HepG2 (cell line): ENCODE results near the gene SYT7. TPM values are rescaled to one million over a fixed set of nuclear protein-coding genes. Genes with fewer than 3 reads are reported as not detected.

ENCODE experiments used
- CBX1 ChIP-seq: IDR thresholded peaks from one replicate; pipeline ENCODE4 v1.6.1; 2016; ENCODE audit warnings: antibody characterized with exemption, low read depth
- FOXA1 ChIP-seq, 2 experiments: fragments of 450-650 bp in 1 of 2; sonication (generic) in 1 of 2; formaldehyde crosslinking in 1 of 2; IDR thresholded peaks; 2 replicates each; pipeline versions ENCODE4 v1.4.0 to v1.6.1; 2016 to 2020; ENCODE audit warnings: missing genetic modification reagents in 1 of 2
- JUN ChIP-seq: sonication (generic); formaldehyde crosslinking; IDR thresholded peaks from 2 replicates; pipeline ENCODE4 v1.4.0; 2020; ENCODE audit warnings: mild to moderate bottlenecking, missing genetic modification reagents
- MTF1 ChIP-seq: sonication (generic); formaldehyde crosslinking; IDR thresholded peaks from 2 replicates; pipeline ENCODE4 v1.5.0; 2020; ENCODE audit warnings: missing genetic modification reagents
- PRPF4 ChIP-seq: fragments of 200-400 bp; formaldehyde crosslinking; IDR thresholded peaks from 2 replicates; pipeline ENCODE4 v1.6.1; 2016; ENCODE audit warnings: low read length, low read depth; ENCODE audit not compliant: poor library complexity, severe bottlenecking
- SP5 ChIP-seq: IDR thresholded peaks from 2 replicates; pipeline ENCODE4 v1.6.1; 2016; ENCODE audit warnings: low read depth, borderline replicate concordance
- ZFP41 ChIP-seq: sonication (generic); formaldehyde crosslinking; IDR thresholded peaks from 2 replicates; pipeline ENCODE4 v1.4.0; 2020; ENCODE audit warnings: mild to moderate bottlenecking, missing genetic modification reagents, borderline replicate concordance
- ZNF230 ChIP-seq: sonication (generic); formaldehyde crosslinking; IDR thresholded peaks from 2 replicates; pipeline ENCODE4 v1.4.0; 2020; ENCODE audit warnings: mild to moderate bottlenecking, missing genetic modification reagents
- ZNF296 ChIP-seq: sonication (generic); formaldehyde crosslinking; conservative IDR thresholded peaks from 2 replicates; pipeline ENCODE4 v1.5.0; 2020; ENCODE audit warnings: mild to moderate bottlenecking, missing genetic modification reagents
- ZNF33A ChIP-seq: sonication (generic); formaldehyde crosslinking; IDR thresholded peaks from 2 replicates; pipeline ENCODE4 v1.5.1; 2020; ENCODE audit warnings: missing genetic modification reagents, mild to moderate bottlenecking, moderate library complexity, borderline replicate concordance
- polyA plus RNA-seq, 8 experiments: library from polyadenylated mRNA; depleted of rRNA in 3 of 8; stranded (reverse) in 7 of 8; unstranded in 1 of 8; fragments of >200 nt; fragmentation: Illumina TruSeq in 4 of 8; extraction: Trizol in 4 of 8; gene quantifications; 2 replicates each; pipeline versions ENCODE4 v1.2.1 to v1.2.3, GENCODE V29; 2011 to 2016; ENCODE audit warnings: low read depth in 4 of 8, missing spikeins in 1 of 8, mixed read lengths in 1 of 8; ENCODE audit not compliant: insufficient read depth in 1 of 8
- total RNA-seq, 5 experiments: library from RNA; depleted of rRNA; stranded (reverse); fragments of >200 nt; fragmentation: Illumina TruSeq; extraction: Trizol; gene quantifications; 2 replicates each; pipeline ENCODE4 v1.2.3, GENCODE V29; 2016; ENCODE audit warnings: low read depth in 1 of 5
- TF ChIP-seq, protein P1 (sequence below), 2 experiments: IDR thresholded peaks; 2 replicates each; pipeline ENCODE4 v1.6.1; 2011 to 2012; ENCODE audit warnings: low read length in 2 of 2, borderline replicate concordance in 1 of 2, low read depth in 1 of 2, mild to moderate bottlenecking in 1 of 2, moderate library complexity in 1 of 2
- TF ChIP-seq, protein P2 (sequence below): sonication (generic); formaldehyde crosslinking; IDR thresholded peaks from 2 replicates; pipeline ENCODE4 v1.4.0; 2020; ENCODE audit warnings: missing genetic modification reagents, borderline replicate concordance
- TF ChIP-seq, protein P3 (sequence below): sonication (generic); formaldehyde crosslinking; IDR thresholded peaks from 2 replicates; pipeline ENCODE4 v1.4.0; 2020; ENCODE audit warnings: missing genetic modification reagents
- TF ChIP-seq, protein P4 (sequence below): sonication (generic); formaldehyde crosslinking; IDR thresholded peaks from 2 replicates; pipeline ENCODE4 v1.5.1; 2020; ENCODE audit warnings: missing genetic modification reagents, mild to moderate bottlenecking, borderline replicate concordance

Gene SYT7
- total and polyA plus RNA-seq, 2 of the 13 experiments (the other 11 are each of a cell fraction or from before 2014, with no cell fraction given): 1.4 to 4.4 TPM

DNA sequence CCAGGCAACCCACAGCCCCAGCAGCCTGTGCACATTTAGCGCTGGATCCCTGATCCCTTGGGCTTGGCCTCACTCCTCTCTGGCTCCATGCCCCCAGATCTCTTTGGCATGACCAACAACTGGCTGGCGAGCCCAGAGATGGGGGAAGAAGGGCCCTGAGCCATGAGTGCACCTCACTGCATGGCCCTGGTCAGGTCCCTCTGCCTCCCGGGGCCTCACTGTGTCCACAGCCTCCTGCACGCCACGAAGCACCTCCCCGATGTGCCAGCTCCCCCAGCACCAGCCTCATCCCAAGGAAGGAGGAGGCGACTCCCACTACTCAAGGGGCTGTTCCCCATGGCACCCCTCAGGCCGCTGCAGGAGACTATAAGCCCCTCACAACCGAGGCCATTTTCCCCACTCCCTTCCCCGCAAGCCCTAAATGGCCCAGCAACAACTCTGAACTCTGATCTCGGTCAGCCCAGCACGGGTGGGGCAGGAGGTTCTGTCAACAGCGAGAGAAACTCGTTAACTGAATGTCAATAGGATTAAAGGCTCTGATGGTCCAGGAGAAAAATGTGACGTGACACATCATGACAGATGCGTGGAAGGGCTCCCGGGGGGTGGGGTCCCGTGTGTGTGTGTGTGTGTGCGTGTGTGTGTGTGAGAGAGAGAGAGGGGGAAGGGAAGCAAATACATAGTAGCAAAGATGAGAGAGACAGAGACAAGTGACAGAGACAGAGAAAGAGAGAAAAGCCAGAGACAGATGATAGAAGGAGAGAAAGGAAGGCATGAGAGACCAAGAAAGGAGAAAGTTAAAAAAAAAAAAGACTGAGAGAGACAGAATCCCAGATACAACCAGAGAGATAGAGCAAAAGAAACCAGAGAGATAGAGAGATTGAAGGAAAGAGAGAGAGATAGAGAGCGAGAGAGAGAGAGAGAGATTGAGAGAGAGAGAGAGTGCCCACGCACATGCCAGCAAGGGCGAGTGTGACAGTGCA, 28.4 kb upstream of the SYT7 start (continued):
- TF ChIP-seq, protein P1, sequence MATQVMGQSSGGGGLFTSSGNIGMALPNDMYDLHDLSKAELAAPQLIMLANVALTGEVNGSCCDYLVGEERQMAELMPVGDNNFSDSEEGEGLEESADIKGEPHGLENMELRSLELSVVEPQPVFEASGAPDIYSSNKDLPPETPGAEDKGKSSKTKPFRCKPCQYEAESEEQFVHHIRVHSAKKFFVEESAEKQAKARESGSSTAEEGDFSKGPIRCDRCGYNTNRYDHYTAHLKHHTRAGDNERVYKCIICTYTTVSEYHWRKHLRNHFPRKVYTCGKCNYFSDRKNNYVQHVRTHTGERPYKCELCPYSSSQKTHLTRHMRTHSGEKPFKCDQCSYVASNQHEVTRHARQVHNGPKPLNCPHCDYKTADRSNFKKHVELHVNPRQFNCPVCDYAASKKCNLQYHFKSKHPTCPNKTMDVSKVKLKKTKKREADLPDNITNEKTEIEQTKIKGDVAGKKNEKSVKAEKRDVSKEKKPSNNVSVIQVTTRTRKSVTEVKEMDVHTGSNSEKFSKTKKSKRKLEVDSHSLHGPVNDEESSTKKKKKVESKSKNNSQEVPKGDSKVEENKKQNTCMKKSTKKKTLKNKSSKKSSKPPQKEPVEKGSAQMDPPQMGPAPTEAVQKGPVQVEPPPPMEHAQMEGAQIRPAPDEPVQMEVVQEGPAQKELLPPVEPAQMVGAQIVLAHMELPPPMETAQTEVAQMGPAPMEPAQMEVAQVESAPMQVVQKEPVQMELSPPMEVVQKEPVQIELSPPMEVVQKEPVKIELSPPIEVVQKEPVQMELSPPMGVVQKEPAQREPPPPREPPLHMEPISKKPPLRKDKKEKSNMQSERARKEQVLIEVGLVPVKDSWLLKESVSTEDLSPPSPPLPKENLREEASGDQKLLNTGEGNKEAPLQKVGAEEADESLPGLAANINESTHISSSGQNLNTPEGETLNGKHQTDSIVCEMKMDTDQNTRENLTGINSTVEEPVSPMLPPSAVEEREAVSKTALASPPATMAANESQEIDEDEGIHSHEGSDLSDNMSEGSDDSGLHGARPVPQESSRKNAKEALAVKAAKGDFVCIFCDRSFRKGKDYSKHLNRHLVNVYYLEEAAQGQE (IDR thresholded peaks at IDR 0.05; ENCODE audit: borderline replicate concordance in 1 of 2, low read depth in 1 of 2, low read length in 2 of 2): peak in 1 of 2 experiments; percentile 40; a peak in 1 of 4 replicates
- TF ChIP-seq MTF1 (CRISPR knock-in tag) (no peak), PRPF4 (peak; percentile 54), ZFP41 (CRISPR knock-in tag) (no peak), ZNF230 (CRISPR knock-in tag) (no peak; the same call in 1 of the 2 replicates), CBX1 (no peak), ZNF296 (CRISPR knock-in tag) (no peak; the same call in 1 of the 2 replicates), SP5 (CRISPR knock-in tag) (peak; percentile 81; the same call in 1 of the 2 replicates), FOXA1 (IDR thresholded peaks at IDR 0.05) (peak; percentile 88), FOXA1 (CRISPR knock-in tag; IDR thresholded peaks at IDR 0.05) (peak; percentile 98), ZNF33A (CRISPR knock-in tag) (peak; percentile 57; the same call in 1 of the 2 replicates), JUN (CRISPR knock-in tag) (peak; percentile 65; the same call in 1 of the 2 replicates)
- TF ChIP-seq, protein P2, sequence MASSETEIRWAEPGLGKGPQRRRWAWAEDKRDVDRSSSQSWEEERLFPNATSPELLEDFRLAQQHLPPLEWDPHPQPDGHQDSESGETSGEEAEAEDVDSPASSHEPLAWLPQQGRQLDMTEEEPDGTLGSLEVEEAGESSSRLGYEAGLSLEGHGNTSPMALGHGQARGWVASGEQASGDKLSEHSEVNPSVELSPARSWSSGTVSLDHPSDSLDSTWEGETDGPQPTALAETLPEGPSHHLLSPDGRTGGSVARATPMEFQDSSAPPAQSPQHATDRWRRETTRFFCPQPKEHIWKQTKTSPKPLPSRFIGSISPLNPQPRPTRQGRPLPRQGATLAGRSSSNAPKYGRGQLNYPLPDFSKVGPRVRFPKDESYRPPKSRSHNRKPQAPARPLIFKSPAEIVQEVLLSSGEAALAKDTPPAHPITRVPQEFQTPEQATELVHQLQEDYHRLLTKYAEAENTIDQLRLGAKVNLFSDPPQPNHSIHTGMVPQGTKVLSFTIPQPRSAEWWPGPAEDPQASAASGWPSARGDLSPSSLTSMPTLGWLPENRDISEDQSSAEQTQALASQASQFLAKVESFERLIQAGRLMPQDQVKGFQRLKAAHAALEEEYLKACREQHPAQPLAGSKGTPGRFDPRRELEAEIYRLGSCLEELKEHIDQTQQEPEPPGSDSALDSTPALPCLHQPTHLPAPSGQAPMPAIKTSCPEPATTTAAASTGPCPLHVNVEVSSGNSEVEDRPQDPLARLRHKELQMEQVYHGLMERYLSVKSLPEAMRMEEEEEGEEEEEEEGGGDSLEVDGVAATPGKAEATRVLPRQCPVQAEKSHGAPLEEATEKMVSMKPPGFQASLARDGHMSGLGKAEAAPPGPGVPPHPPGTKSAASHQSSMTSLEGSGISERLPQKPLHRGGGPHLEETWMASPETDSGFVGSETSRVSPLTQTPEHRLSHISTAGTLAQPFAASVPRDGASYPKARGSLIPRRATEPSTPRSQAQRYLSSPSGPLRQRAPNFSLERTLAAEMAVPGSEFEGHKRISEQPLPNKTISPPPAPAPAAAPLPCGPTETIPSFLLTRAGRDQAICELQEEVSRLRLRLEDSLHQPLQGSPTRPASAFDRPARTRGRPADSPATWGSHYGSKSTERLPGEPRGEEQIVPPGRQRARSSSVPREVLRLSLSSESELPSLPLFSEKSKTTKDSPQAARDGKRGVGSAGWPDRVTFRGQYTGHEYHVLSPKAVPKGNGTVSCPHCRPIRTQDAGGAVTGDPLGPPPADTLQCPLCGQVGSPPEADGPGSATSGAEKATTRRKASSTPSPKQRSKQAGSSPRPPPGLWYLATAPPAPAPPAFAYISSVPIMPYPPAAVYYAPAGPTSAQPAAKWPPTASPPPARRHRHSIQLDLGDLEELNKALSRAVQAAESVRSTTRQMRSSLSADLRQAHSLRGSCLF (CRISPR knock-in tag): no peak
- TF ChIP-seq, protein P3, sequence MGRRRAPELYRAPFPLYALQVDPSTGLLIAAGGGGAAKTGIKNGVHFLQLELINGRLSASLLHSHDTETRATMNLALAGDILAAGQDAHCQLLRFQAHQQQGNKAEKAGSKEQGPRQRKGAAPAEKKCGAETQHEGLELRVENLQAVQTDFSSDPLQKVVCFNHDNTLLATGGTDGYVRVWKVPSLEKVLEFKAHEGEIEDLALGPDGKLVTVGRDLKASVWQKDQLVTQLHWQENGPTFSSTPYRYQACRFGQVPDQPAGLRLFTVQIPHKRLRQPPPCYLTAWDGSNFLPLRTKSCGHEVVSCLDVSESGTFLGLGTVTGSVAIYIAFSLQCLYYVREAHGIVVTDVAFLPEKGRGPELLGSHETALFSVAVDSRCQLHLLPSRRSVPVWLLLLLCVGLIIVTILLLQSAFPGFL (CRISPR knock-in tag): no peak
- TF ChIP-seq, protein P4, sequence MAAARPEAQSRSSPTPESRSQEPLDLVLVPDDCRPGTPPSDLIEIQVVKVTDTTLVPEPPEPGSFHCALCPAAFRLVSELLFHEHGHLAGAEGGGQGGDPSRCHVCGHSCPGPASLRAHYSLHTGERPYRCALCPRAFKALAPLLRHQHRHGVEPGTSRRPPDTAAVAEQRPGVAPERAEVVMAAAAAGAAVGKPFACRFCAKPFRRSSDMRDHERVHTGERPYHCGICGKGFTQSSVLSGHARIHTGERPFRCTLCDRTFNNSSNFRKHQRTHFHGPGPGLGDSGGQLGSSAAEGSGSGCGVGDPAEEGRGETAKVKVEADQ: no peak
